Lower lobe of right lung (tissue), 2 donors: ENCODE results near the gene RCOR2. TPM values are rescaled to one million over a fixed set of nuclear protein-coding genes. Genes with fewer than 3 reads are reported as not detected.

ENCODE experiments used
- ATAC-seq, 2 donors: fragments of 200-7000 bp; cut with Tn5 transposase; one replicate each; pipeline ENCODE4 v1.9.1; 2020 to 2022; ENCODE audit warnings: mild to moderate bottlenecking in 2 of 2, moderate library complexity in 2 of 2
- DNase-seq: peaks from one replicate; pipeline ENCODE4 v3.0.0-alpha.2; 2020
- H3K27ac ChIP-seq: fragments of 200-600 bp; one replicate; pipeline ENCODE4 v1.8.0; 2022
- H3K27me3 ChIP-seq: fragments of 200-600 bp; one replicate; pipeline ENCODE4 v1.8.0; 2022; ENCODE audit warnings: low read depth
- H3K36me3 ChIP-seq: fragments of 200-600 bp; one replicate; pipeline ENCODE4 v1.8.0; 2022; ENCODE audit warnings: mild to moderate bottlenecking
- H3K4me1 ChIP-seq: fragments of 200-600 bp; one replicate; pipeline ENCODE4 v1.8.0; 2022
- H3K4me3 ChIP-seq: fragments of 200-600 bp; one replicate; pipeline ENCODE4 v1.8.0; 2022; ENCODE audit warnings: mild to moderate bottlenecking
- H3K9me3 ChIP-seq: fragments of 200-600 bp; one replicate; pipeline ENCODE4 v1.8.0; 2022
- CTCF ChIP-seq: fragments of 200-600 bp; IDR thresholded peaks from one replicate; pipeline ENCODE4 v1.8.0; 2022; ENCODE audit warnings: antibody characterized with exemption, mild to moderate bottlenecking
- intact Hi-C: fragments of 100-400 bp; cut with DNase I; formaldehyde crosslinking; loops from one replicate; pipeline ENCODE4 v1.11.0; 2022
- total RNA-seq: library from RNA; stranded (reverse); fragmentation: NEBNext Ultra II Directional; extraction: Animal tissue kit (Norgen Biotek cat#: 25700); gene quantifications from one replicate; pipeline ENCODE4 v1.2.1, GENCODE V29; 2021
- donor health status: DM: no; HTN: yes; CAD: no; lungs with severe emphysema.

Gene RCOR2
- total RNA-seq, 1 donor from 2014 or later = 0.18 TPM

GRCh38 chr11:63905179-63905578 lies 11.8 kb downstream of the RCOR2 start:
- TF ChIP-seq CTCF = no peak
- intact Hi-C loops = no loop called here
- Histone ChIP-seq H3K36me3 (peaks cover 94% of the 10 kb centered on the region), H3K4me3 (no peak overlapping the region), H3K27me3 (no peaks in the 10 kb centered on the region), H3K9me3 (no peaks in the 10 kb centered on the region), H3K4me1 (peaks cover 6% of the 10 kb centered on the region), H3K27ac (no peak overlapping the region)
- ATAC-seq (no peak), DNase-seq (no peak)

GRCh38 chr11:63904743-63905142 lies 12.2 kb downstream of the RCOR2 start:
- H3K27me3 ChIP-seq = no peaks in the 10 kb centered on the region
- H3K9me3 ChIP-seq = no peaks in the 10 kb centered on the region
- H3K36me3 ChIP-seq = peaks cover 94% of the 10 kb centered on the region
- H3K4me3 ChIP-seq = no peak overlapping the region
- DNase-seq (no peak), ATAC-seq (no peak)
- intact Hi-C loops = no loop called here
- no peak overlapping the region for H3K27ac ChIP-seq
- peaks cover 6% of the 10 kb centered on the region for H3K4me1 ChIP-seq
- TF ChIP-seq CTCF = no peak

- H3K4me3 ChIP-seq = no peak overlapping the region
- H3K27me3 ChIP-seq = no peaks in the 10 kb centered on the region
- H3K27ac ChIP-seq = no peak overlapping the region
Observed at GRCh38 chr11:63903884-63904283, 13.1 kb downstream of the RCOR2 start.

GRCh38 chr11:63901660-63902059 lies 15.3 kb downstream of the RCOR2 start:
- H3K36me3 ChIP-seq = peaks cover 94% of the 10 kb centered on the region
- peaks cover 5% of the 10 kb centered on the region for H3K4me1 ChIP-seq
- intact Hi-C loops = no loop called here
- no peak overlapping the region for H3K4me3 ChIP-seq
- H3K9me3 ChIP-seq = no peaks in the 10 kb centered on the region
- ATAC-seq (no peak), DNase-seq (no peak)
- H3K27me3 ChIP-seq = no peaks in the 10 kb centered on the region
- H3K27ac ChIP-seq = no peak overlapping the region
- TF ChIP-seq CTCF = no peak

More at GRCh38 chr11:63903884-63904283, 13.1 kb downstream of the RCOR2 start:
- DNase-seq (no peak), ATAC-seq (no peak)
- no peak for TF ChIP-seq CTCF
- peaks cover 6% of the 10 kb centered on the region for H3K4me1 ChIP-seq
- no peaks in the 10 kb centered on the region for H3K9me3 ChIP-seq
- peaks cover 94% of the 10 kb centered on the region for H3K36me3 ChIP-seq
- intact Hi-C loops = no loop called here

- Histone ChIP-seq H3K4me1 (peaks cover 10% of the 10 kb centered on the region), H3K36me3 (peaks cover 75% of the 10 kb centered on the region), H3K9me3 (no peaks in the 10 kb centered on the region), H3K4me3 (no peak overlapping the region), H3K27me3 (no peaks in the 10 kb centered on the region), H3K27ac (no peak overlapping the region)
- TF ChIP-seq CTCF = no peak
- DNase-seq = no peak
- ATAC-seq = no peak
- intact Hi-C loops = no loop called here
Observed at GRCh38 chr11:63897459-63898146, 19.4 kb downstream of the RCOR2 start.
